Stimulated activated CD4-positive, alpha-beta T cell treated with anti-CD3 and anti-CD28 coated beads, Interleukin-12 subunit alpha, Interleukin-12 subunit beta, amount 100 ng/mL, for 24 hours (primary cell): ENCODE measurements around the gene BMERB1.
"Not testable (repeated sequence)": the region's sequence is repeated elsewhere in the genome, so short reads cannot be mapped to it uniquely, and the experiment has no call there.

Experiments
- DNase-seq, 2 experiments: peaks; one replicate each; pipeline ENCODE4 v3.0.0-alpha.2; 2020; ENCODE audit warnings: low read depth in 2 of 2

BMERB1 gene

DNA sequence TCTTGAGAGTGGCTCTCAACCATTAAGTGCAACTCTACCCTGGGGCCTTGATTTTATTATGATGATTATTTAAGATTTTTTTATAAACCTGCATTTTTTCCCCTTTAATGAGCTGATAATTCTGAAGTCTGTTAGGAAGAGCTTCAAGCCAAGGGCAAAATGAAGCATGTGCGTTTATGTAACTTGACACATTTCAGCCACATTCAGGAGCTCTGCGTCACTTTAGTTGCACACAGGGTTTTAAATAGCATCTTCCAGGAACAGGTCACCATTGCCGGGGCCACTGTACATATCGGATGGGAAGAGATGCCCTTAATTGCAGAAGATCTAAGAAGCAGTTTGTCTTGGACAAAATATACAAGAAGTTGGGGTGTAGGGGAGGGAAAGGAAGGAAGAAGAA is 89.6 kb downstream of the BMERB1 start:
- no peak for DNase-seq

DNA sequence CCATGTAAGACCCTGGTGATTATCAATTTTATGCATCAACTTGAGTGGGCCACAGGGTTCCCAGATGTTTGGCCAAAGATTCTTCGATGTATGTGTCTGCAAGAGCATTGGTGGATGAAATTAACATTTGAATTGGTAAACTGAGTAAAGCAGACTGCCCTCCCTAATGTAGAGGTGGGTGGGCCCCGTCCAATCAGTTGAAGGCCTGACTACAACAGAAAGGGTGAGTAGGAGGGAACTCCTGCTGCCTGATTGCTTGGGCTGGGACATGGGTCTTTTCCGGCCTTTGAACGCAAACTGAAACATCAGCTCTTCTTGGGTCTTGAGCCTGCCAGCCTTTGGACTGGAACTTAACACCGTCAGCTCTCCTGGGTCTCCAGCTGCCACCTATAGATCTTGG is 90.6 kb downstream of the BMERB1 start:
- no peak for DNase-seq

DNA sequence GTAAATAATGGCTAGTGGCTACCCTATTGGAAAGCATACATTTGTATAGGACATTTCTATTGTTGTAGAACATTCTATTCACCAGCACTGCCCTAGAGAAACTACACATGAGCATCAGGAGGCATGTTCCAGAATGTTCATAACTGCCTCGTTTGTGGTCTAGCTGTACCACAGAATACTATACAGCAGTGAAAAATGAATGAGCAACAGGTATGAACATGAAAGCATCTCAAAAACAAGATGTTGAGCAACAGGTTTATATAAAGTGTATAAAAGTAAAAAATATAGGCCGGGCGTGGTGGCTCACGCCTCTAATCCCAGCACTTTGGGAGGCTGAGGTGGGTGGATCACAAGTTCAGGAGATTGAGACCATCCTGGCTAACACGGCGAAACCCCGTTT is 91.7 kb downstream of the BMERB1 start:
- DNase-seq: no peak

DNA sequence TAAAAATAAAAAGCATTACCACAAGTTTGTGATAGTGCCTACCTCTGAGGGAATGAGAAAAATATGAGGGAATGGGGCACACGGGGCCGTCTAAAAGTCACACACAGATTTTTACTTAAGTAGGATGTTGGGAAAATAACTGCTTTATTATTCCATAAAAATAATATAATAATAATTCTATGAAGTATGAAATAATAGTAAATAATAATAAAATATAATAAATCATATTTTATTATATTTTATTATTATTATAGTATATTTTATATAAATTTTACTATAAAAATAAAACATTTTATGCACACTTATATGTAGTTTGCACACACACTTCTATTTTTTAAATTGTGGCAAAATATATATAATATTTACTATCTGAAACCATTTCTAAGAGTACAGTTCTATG is 92.3 kb downstream of the BMERB1 start:
- DNase-seq: no peak

DNA sequence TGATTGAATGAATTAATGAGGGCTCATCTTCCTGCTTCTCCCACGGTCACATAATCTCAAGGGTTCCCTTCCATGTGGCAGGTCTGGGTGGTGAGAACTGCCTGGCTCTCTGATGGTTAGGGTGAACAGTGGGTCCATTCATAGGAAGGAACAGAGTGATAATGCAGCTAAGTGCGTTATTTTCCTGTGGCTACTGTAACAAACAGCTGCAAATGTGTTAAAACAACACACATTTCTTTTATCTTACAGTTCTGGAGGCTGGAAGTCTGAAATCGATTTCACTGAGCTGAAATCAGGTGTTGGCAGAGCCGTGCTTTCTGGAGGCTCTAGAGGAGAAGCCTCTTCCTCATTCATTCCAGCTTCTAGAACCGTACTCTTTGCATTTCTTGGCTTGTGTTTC is 95.3 kb downstream of the BMERB1 start:
- no peak for DNase-seq

DNA sequence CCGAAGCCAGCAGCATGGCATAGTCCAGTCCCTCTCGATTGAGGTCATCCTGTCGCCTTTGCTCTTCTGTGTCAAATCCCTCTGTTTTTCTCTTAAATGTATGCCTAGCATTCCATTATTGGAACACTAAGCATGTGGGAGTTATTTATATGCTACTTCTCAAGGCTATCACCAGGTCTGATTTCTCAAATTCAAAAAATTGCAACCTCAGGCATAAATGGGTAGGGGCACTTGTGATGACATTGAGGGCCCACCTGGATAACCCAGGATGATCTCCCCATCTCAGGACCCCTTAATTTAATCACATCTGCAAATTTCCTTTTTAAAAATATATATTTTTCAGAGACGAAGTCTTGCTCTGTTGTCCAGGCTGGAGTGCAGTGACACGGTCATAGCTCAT is 95.7 kb downstream of the BMERB1 start:
- no peak for DNase-seq

DNA sequence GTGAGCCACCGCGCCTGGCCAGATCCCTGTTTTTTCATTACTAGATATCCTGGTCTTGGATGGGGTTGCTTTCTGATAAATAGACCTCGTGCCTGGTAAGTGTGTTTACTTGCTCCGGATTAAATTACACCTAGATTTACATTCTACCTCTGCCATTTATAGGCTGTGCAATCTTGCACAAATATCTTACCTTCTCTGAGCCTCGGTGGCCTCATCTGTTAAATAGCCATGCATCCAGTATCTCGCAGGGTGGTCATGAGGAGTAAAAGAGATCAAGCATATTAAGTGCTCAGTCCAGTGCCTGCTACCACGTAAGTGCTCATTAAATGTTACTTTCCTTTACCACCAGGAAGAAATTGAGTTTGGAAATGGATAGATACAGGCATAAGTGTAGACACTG is 98.4 kb downstream of the BMERB1 start:
- no peak for DNase-seq

GRCh38 chr16:15533386-15533785 is 99.0 kb downstream of the BMERB1 start:
- DNase-seq: no peak

- no peak for DNase-seq
These were observed 101.4 kb downstream of the BMERB1 start for GRCh38 chr16:15535772-15536171.

DNA sequence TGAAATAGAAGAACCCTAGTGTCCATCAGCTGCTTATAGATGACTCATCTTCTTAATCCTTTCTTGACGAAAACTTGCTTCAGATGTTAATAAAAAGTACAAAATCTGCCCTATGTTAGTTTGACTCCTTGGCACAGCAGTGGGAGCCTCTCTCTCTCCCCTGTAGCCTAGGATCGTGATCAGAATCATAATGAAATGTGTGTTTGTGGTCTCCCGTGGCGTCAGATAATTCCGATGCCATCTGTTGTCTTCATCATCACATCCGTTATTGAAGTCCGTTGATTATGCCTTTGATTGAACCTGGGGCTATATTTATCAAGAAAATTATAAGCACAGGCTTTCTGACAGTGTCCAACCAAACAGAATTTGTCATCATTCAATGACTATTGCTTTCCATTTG is 102.5 kb downstream of the BMERB1 start:
- DNase-seq: no peak

- DNase-seq: no peak
These were observed 104.1 kb downstream of the BMERB1 start for GRCh38 chr16:15538507-15538906.

- DNase-seq: no peak
These were observed 104.8 kb downstream of the BMERB1 start for GRCh38 chr16:15539197-15539596.

- DNase-seq: no peak
These were observed 107.9 kb downstream of the BMERB1 start for GRCh38 chr16:15542261-15542660.

DNA sequence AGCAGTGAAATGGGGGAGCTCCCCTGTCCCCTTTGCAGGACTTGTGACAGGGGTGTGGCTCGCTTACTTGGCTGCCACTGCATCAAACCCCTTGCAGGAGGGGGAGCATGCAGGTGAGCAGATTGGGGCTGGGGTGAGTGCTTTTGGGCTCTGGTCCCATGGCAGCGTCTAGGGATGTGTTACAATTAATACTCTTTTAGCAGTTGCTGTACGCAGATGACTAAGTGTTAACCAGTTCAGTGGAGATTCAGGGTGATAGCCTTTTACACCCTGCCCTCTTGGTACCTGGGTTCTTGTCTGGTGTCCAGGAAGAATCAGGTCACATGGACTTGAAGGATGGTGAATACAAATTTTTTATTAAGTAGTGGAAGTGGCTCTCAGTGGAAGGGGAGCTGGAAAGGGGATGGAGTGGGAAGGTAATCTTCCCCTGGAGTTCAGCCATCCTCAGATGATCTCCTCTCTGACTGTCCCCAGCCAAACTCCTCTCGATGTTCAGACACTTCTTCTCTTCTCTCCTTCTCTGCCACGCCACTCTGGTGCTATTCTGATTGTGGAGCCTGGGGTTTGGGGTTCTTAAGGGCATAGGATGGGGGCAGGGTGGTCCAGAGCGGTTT is 108.5 kb downstream of the BMERB1 start:
- DNase-seq: no peak

GRCh38 chr16:15544405-15544804 is 110.0 kb downstream of the BMERB1 start:
- no peak for DNase-seq

GRCh38 chr16:15545544-15545943 is 111.2 kb downstream of the BMERB1 start:
- DNase-seq: no peak

DNA sequence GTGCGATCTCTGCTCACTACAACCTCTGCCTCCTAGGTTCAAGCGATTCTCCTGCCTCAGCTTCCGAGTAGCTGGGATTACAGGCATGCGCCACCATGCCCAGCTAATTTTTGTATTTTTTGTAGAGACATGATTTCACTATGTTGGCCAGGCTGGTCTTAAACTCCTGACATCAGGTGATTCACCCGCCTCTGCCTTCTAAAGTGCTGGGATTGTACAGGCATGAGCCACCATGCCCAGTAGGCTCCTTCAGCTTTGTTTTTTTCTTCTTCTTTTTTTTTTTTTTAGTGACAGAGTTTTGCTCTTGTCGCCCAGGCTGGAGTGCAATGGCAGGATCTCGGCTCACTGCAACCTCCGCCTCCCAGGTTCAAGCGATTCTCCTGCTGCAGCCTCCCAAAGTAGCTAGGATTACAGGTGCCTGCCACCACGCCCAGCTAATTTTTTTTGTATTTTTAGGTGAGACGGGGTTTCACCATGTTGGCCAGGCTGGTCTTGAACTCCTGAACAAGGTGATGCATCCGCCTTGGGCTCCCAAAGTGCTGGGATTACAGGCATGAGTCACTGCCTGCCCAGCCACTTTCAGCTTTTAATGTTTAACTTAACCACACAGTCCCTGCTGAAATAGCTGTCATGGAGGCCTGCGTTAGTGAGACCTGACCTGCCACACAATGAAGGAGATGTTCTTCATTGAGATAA is 112.8 kb downstream of the BMERB1 start:
- not testable (repeated sequence) for DNase-seq

DNA sequence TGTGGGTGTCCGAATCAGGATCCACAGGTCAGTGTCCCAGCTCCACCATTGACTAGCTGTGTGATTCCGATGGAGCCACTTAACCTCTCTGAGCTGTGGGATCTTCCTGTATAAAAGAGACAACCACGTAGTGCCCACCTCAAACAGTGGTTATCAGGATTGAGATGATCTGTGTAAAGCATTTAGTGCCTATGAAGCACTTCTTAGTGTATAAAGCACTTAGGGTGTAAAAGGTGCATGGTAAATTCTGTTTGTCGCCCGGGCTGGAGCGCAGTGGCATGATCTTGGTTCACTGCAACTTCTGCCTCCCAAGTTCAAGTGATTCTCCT is 113.3 kb downstream of the BMERB1 start:
- DNase-seq: no peak

DNA sequence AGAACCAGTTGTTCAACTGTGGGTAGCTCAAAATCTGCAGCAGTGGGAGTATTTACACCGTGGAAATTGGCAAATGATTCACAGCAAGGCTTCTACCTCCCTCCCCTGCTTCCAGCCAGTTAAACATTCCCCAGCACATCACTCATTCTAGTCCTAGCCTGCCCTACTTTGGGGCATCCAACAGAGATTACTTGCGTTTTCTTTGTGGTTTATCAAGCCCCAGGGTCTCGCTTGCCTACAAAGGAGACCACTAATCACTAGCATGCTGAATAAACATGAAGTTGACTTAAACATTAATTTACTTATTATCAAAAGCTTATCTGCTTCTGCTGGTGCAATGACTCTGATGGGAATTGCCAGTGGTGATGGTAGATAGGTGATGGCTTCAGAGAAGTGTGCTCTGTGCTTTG is 114.1 kb downstream of the BMERB1 start:
- DNase-seq: no peak

DNA sequence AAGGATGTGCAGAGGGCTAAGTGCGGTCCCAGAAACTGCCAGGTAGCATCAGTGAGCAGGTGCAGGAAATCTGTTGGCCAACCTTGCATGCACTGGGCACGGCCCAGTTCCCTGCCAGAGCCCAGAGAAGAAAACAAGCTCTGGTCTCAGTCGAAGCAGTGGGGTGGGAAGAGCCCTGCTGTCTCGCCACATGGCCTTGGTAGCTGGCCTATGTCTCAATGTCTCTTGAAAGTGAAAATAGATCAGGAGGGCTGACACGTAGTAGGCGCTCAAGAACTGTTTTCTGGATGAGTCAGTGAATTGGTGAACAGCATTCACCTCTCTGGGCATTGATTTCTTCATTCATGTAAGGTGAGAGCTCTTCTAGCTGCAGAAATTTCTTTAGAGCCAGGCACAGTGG is 118.1 kb downstream of the BMERB1 start:
- no peak for DNase-seq

- no peak for DNase-seq
These were observed 119.1 kb downstream of the BMERB1 start for GRCh38 chr16:15553313-15554088.

GRCh38 chr16:15556130-15556529 is 121.7 kb downstream of the BMERB1 start:
- no peak for DNase-seq

- no peak for DNase-seq
These were observed 122.9 kb downstream of the BMERB1 start for GRCh38 chr16:15557258-15557657.
